SK-N-SH (cell line): ENCODE data around the gene UNC93B1.

Experiments used
- CHD2 ChIP-seq: fragments of 150-350 bp; IDR thresholded peaks from 2 replicates; pipeline ENCODE4 v1.6.1; 2018; ENCODE audit warnings: low read length; ENCODE audit not compliant: partially characterized antibody
- CTCF ChIP-seq: fragments of 200-600 bp; sonication (generic); IDR thresholded peaks from 2 replicates; pipeline ENCODE4 v1.6.1; 2017; ENCODE audit warnings: antibody characterized with exemption, mild to moderate bottlenecking, moderate library complexity
- EP300 ChIP-seq, 2 experiments: IDR thresholded peaks; 2 replicates each; pipeline versions ENCODE4 v1.4.0 to v1.6.1; 2012; ENCODE audit warnings: borderline replicate concordance in 1 of 2, low read depth in 1 of 2, low read length in 1 of 2
- EZH2phosphoT487 ChIP-seq: fragments of 200-600 bp; sonication (generic); IDR thresholded peaks from 2 replicates; pipeline ENCODE4 v1.6.1; 2017; ENCODE audit warnings: low read depth, mixed run types, mild to moderate bottlenecking, antibody characterized with exemption, moderate library complexity, borderline replicate concordance
- YY1 ChIP-seq: IDR thresholded peaks from 2 replicates; pipeline ENCODE4 v1.4.0; 2012; ENCODE audit warnings: low read depth, mild to moderate bottlenecking

DNA sequence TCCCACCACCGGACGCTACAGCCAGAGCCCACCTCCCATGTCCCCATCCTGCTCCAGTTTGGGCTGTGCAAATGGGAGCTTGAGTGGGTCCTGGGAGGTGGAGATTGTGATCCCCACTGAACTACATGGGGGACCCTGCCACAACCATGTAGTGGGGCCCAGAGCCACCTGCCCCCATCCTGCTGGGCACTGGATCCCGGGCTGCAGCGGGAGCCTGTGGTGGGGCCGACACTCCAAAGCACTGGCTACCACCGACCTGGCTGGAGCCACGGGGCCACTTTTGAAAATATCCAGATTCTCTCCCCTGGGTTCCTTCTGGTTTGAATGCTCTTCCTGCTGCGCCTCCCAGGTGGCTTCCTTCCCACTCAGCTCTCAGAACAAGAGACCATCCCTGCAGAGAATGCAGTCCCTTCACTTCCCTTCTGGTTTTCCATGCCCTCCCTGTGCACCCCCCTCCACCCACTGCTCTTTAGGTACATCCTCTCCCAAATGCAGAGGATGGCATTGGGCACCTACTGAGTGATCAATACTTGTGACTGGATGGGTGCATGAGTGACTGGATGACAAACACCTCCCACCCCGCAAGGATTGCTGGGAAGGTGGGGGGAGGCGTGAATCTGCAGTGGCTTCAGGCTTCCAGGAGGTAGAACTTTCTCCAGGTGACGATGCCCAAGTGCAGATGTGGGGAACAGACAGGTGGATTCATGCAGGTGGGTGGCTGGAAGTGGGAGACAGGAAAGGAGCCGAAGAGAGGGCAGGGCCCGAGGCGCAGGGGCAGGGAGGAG lies 846 bp upstream of the UNC93B1 start:
- TF ChIP-seq CTCF (no peak), EZH2phosphoT487 (no peak), CHD2 (no peak), YY1 (no peak), EP300 (IDR thresholded peaks at IDR 0.05; ENCODE audit: borderline replicate concordance in 1 of 2, low read depth in 1 of 2, low read length in 1 of 2) (no peak)
